ENCODE measurements around the gene FUNDC1. TPM values are rescaled to one million over a fixed set of nuclear protein-coding genes. Genes with fewer than 3 reads are reported as not detected.

The FUNDC1 gene
- total RNA-seq, 1 experiment from 2014 or later = 17.0 TPM

- intact Hi-C loops (cut with micrococcal nuclease) = no loop called here
- H3K4me2 ChIP-seq (ENCODE audit: low read length) = no peak overlapping the region
- no peaks in the 10 kb centered on the region for H3K79me2 ChIP-seq (ENCODE audit: insufficient read depth, low read length)
- ChIA-PET RAD21 (ENCODE audit: low non-redundant PET in 1 of 2, low total read pairs in 2 of 2, uncharacterized antibody in 2 of 2, unreplicated experiment in 2 of 2) (no interaction called here), CTCF (no interaction called here), POLR2A (no interaction called here)
- H3K4me3 ChIP-seq (replicated peaks in 1 of 2; ENCODE audit: low read depth in 1 of 2, low read length in 2 of 2) = no peak overlapping the region
- H2AFZ ChIP-seq (ENCODE audit: low read depth, low read length, poor library complexity, severe bottlenecking) = no peak overlapping the region
- no peak for TF ChIP-seq FOSL1 (IDR thresholded peaks at IDR 0.05; ENCODE audit: low read depth)
- TF ChIP-seq SRF (IDR thresholded peaks at IDR 0.05; ENCODE audit: low read depth) = no peak
- TF ChIP-seq CEBPB (IDR thresholded peaks at IDR 0.05; ENCODE audit: low read depth) = no peak
- TF ChIP-seq MAX (IDR thresholded peaks at IDR 0.05) = no peak
- no peak for TF ChIP-seq JUND (IDR thresholded peaks at IDR 0.05)
- no peak for TF ChIP-seq CBX3 (IDR thresholded peaks at IDR 0.05; ENCODE audit: low read depth)
- TF ChIP-seq YY1 (IDR thresholded peaks at IDR 0.05; ENCODE audit: extremely low read depth, insufficient replicate concordance, low read depth, low read length) = no peak
- TF ChIP-seq REST (IDR thresholded peaks at IDR 0.05; ENCODE audit: low read depth) = no peak
- no peak for TF ChIP-seq CTCF (IDR thresholded peaks at IDR 0.05 in 2 of 3, conservative IDR thresholded peaks at IDR 0.05 in 1 of 3; ENCODE audit: borderline replicate concordance in 1 of 3, insufficient read depth in 1 of 3, low read depth in 2 of 3, low read length in 2 of 3)
- no peak for TF ChIP-seq ZFX (IDR thresholded peaks at IDR 0.05)
- no peak for TF ChIP-seq POLR2AphosphoS5 (IDR thresholded peaks at IDR 0.05; ENCODE audit: low read depth, low read length)
- no peak for TF ChIP-seq EZH2phosphoT487 (IDR thresholded peaks at IDR 0.05; ENCODE audit: borderline replicate concordance)
- TF ChIP-seq ATF3 (IDR thresholded peaks at IDR 0.05) = no peak
- TF ChIP-seq TCF7L2 (IDR thresholded peaks at IDR 0.05; ENCODE audit: borderline replicate concordance, extremely low read depth, insufficient read depth, insufficient read length) = no peak
- TF ChIP-seq ZNF274 (IDR thresholded peaks at IDR 0.05; ENCODE audit: low read depth, low read length) = no peak
- no peak for TF ChIP-seq RAD21 (IDR thresholded peaks at IDR 0.05; ENCODE audit: low read depth)
- TF ChIP-seq EZH2 (IDR thresholded peaks at IDR 0.05) = no peak
- TF ChIP-seq SIN3A (IDR thresholded peaks at IDR 0.05; ENCODE audit: low read depth) = no peak
- TF ChIP-seq EGR1 (IDR thresholded peaks at IDR 0.05; ENCODE audit: low read depth) = no peak
- TF ChIP-seq ELF1 (IDR thresholded peaks at IDR 0.05; ENCODE audit: borderline replicate concordance, low read depth) = no peak
- DNase-seq (ENCODE audit: low read depth, low spot score) (no peak), ATAC-seq (no peak)
- H3K9ac ChIP-seq (ENCODE audit: low read length) = no peak overlapping the region
- no peaks in the 10 kb centered on the region for H3K9me3 ChIP-seq (ENCODE audit: control insufficient read depth in 1 of 2, insufficient read depth in 1 of 2, low read depth in 1 of 2, low read length in 2 of 2)
- H3K4me1 ChIP-seq (ENCODE audit: control insufficient read depth in 1 of 2, insufficient read depth in 2 of 2, low read length in 2 of 2) = no peaks in the 10 kb centered on the region
- no peaks in the 10 kb centered on the region for H4K20me1 ChIP-seq (ENCODE audit: insufficient read depth)
- no TSS peak for BruUV-seq (replicated peaks)
- H3K36me3 ChIP-seq (ENCODE audit: control insufficient read depth in 1 of 2, insufficient read depth in 2 of 2, low read length in 2 of 2) = no peaks in the 10 kb centered on the region
- H3K27me3 ChIP-seq (ENCODE audit: insufficient read depth, low read length) = no peaks in the 10 kb centered on the region
- no peak overlapping the region for H3K27ac ChIP-seq (ENCODE audit: low read depth, low read length)
- H3K9me2 ChIP-seq (ENCODE audit: insufficient read depth) = no peaks in the 10 kb centered on the region
Measured at GRCh38 chrX:44507292-44507691, 35.4 kb downstream of the FUNDC1 start.
